IMR-90 (cell line): ENCODE results near the gene AGBL1. TPM values are rescaled to one million over a fixed set of nuclear protein-coding genes. Genes with fewer than 3 reads are reported as not detected.

Experiments used
- ATAC-seq: fragments of 200-7000 bp; cut with Tn5 transposase; 2 replicates; pipeline ENCODE4 v1.9.1; 2020; ENCODE audit warnings: low read depth, mild to moderate bottlenecking, moderate library complexity
- BruUV-seq: library from RNA; stranded (reverse); fragments of 400-500 nt; replicated peaks from 2 replicates; lab custom pipeline; 2021; lab: Mats Ljungman, UMichigan
- CTCF ChIA-PET: fragments of 300-600 bp; formaldehyde crosslinking; extraction: SDS; loops from one replicate; lab custom pipeline; 2021; ENCODE audit warnings: antibody characterized with exemption; lab: Yijun Ruan, JAX
- POLR2A ChIA-PET: fragments of 300-600 bp; sonication (Branson Sonifier 250); formaldehyde crosslinking; loops from one replicate; lab custom pipeline; 2022; ENCODE audit warnings: antibody characterized with exemption; ENCODE audit not compliant: unreplicated experiment; lab: Charles Lee
- DNase-seq: peaks from one replicate; pipeline ENCODE4 v3.0.0; 2013
- H2AFZ ChIP-seq: replicated peaks from 2 replicates; pipeline ENCODE3; 2013; ENCODE audit warnings: low read length, mild to moderate bottlenecking; ENCODE audit not compliant: poor library complexity
- H2AK5ac ChIP-seq: 2 replicates; pipeline ENCODE4 v1.6.1; 2013; ENCODE audit warnings: low read depth, low read length, inconsistent platforms
- H2AK9ac ChIP-seq: replicated peaks from 2 replicates; pipeline ENCODE3; 2013; ENCODE audit warnings: mild to moderate bottlenecking, low read depth, low read length, moderate library complexity; ENCODE audit not compliant: poor library complexity
- H2BK120ac ChIP-seq: 2 replicates; pipeline ENCODE4 v1.6.1; 2013; ENCODE audit warnings: low read depth, low read length, inconsistent platforms
- H2BK15ac ChIP-seq: 3 replicates; pipeline ENCODE4 v1.6.1; 2013; ENCODE audit warnings: low read depth, low read length, inconsistent platforms
- H2BK20ac ChIP-seq: 2 replicates; pipeline ENCODE4 v1.6.1; 2013; ENCODE audit warnings: low read depth, mild to moderate bottlenecking, inconsistent platforms, low read length, moderate library complexity
- H2BK5ac ChIP-seq: 2 replicates; pipeline ENCODE4 v1.6.1; 2013; ENCODE audit warnings: mild to moderate bottlenecking, low read depth, low read length, inconsistent platforms; ENCODE audit not compliant: poor library complexity, severe bottlenecking
- H3K14ac ChIP-seq: replicated peaks from 2 replicates; pipeline ENCODE4 v1.6.1; 2013; ENCODE audit warnings: low read depth, low read length, inconsistent platforms
- H3K18ac ChIP-seq: 2 replicates; pipeline ENCODE4 v1.6.1; 2013; ENCODE audit warnings: low read depth, low read length, control low read depth
- H3K23ac ChIP-seq: 2 replicates; pipeline ENCODE4 v1.6.1; 2013; ENCODE audit warnings: low read depth, low read length, inconsistent platforms
- H3K27ac ChIP-seq: 2 replicates; pipeline ENCODE4 v1.5.1; 2013; ENCODE audit warnings: mild to moderate bottlenecking, control low read depth, low read length; ENCODE audit not compliant: insufficient read depth
- H3K27me3 ChIP-seq: 2 replicates; pipeline ENCODE4 v1.6.1; 2013; ENCODE audit warnings: low read length; ENCODE audit not compliant: control insufficient read depth, insufficient read depth
- H3K36me3 ChIP-seq: 2 replicates; pipeline ENCODE4 v1.6.1; 2013; ENCODE audit warnings: low read length, mixed read lengths; ENCODE audit not compliant: control insufficient read depth, insufficient read depth
- H3K4ac ChIP-seq: 2 replicates; pipeline ENCODE4 v1.6.1; 2013; ENCODE audit warnings: low read depth, low read length, inconsistent platforms
- H3K4me1 ChIP-seq: 2 replicates; pipeline ENCODE4 v1.6.1; 2013; ENCODE audit warnings: low read length, mixed read lengths; ENCODE audit not compliant: control insufficient read depth, insufficient read depth
- H3K4me2 ChIP-seq: 2 replicates; pipeline ENCODE4 v1.6.1; 2013; ENCODE audit warnings: low read depth, mild to moderate bottlenecking, control low read depth, low read length, moderate library complexity
- H3K4me3 ChIP-seq: 2 replicates; pipeline ENCODE4 v1.5.1; 2013; ENCODE audit warnings: low read depth, mild to moderate bottlenecking, control low read depth, low read length, moderate library complexity; ENCODE audit not compliant: insufficient read depth
- H3K56ac ChIP-seq: 2 replicates; pipeline ENCODE4 v1.6.1; 2013; ENCODE audit warnings: low read length, inconsistent platforms; ENCODE audit not compliant: insufficient read depth; ENCODE audit errors: extremely low read depth
- H3K79me1 ChIP-seq, 2 experiments: 2 replicates each; pipeline ENCODE4 v1.6.1; 2013; ENCODE audit warnings: low read length in 2 of 2, inconsistent platforms in 1 of 2, low read depth in 1 of 2
- H3K9ac ChIP-seq: 2 replicates; pipeline ENCODE4 v1.6.1; 2013; ENCODE audit warnings: low read depth, low read length, control low read depth
- H3K9me1 ChIP-seq: 2 replicates; pipeline ENCODE4 v1.6.1; 2013; ENCODE audit warnings: low read length, inconsistent platforms; ENCODE audit not compliant: insufficient read depth
- H3K9me3 ChIP-seq: 2 replicates; pipeline ENCODE4 v1.6.1; 2013; ENCODE audit warnings: low read length; ENCODE audit not compliant: control insufficient read depth, insufficient read depth
- H4K20me1 ChIP-seq: 2 replicates; pipeline ENCODE4 v1.6.1; 2013; ENCODE audit warnings: low read length, inconsistent platforms; ENCODE audit not compliant: insufficient read depth
- H4K5ac ChIP-seq: 2 replicates; pipeline ENCODE4 v1.6.1; 2013; ENCODE audit warnings: mild to moderate bottlenecking, low read depth, low read length, control low read depth
- H4K8ac ChIP-seq, 2 experiments: 2 replicates each; pipeline ENCODE4 v1.6.1; 2013; ENCODE audit warnings: low read depth in 2 of 2, low read length in 2 of 2, control low read depth in 1 of 2, inconsistent platforms in 1 of 2
- H4K91ac ChIP-seq: 2 replicates; pipeline ENCODE4 v1.6.1; 2013; ENCODE audit warnings: low read depth, low read length, inconsistent platforms; ENCODE audit not compliant: insufficient read depth
- CEBPB ChIP-seq: IDR thresholded peaks from 2 replicates; pipeline ENCODE4 v1.6.1; 2012; ENCODE audit warnings: low read depth, low read length, improper control_type of control experiment
- CHD1 ChIP-seq: IDR thresholded peaks from 2 replicates; pipeline ENCODE4 v1.6.1; 2012; ENCODE audit warnings: low read depth, low read length, improper control_type of control experiment
- CTCF ChIP-seq: conservative IDR thresholded peaks from 2 replicates; pipeline ENCODE4 v1.5.1; 2012; ENCODE audit warnings: mild to moderate bottlenecking, low read depth, low read length, improper control_type of control experiment
- ELK1 ChIP-seq: fragments of 150-350 bp; IDR thresholded peaks from 2 replicates; pipeline ENCODE4 v1.6.1; 2016; ENCODE audit warnings: low read depth, mild to moderate bottlenecking, low read length, moderate library complexity, borderline replicate concordance
- FOS ChIP-seq: fragments of 150-350 bp; IDR thresholded peaks from 2 replicates; pipeline ENCODE4 v1.6.1; 2016; ENCODE audit warnings: low read depth, low read length
- MAFK ChIP-seq: IDR thresholded peaks from 2 replicates; pipeline ENCODE4 v1.6.1; 2012; ENCODE audit warnings: low read depth, low read length, improper control_type of control experiment
- MAZ ChIP-seq: IDR thresholded peaks from 2 replicates; pipeline ENCODE4 v1.6.1; 2012; ENCODE audit warnings: low read depth, mild to moderate bottlenecking, low read length, improper control_type of control experiment, moderate library complexity, borderline replicate concordance
- MXI1 ChIP-seq: IDR thresholded peaks from 2 replicates; pipeline ENCODE4 v1.6.1; 2012; ENCODE audit warnings: low read depth, mild to moderate bottlenecking, low read length, moderate library complexity, borderline replicate concordance
- NFE2L2 ChIP-seq: fragments of 150-350 bp; IDR thresholded peaks from 2 replicates; pipeline ENCODE4 v1.6.1; 2016; ENCODE audit warnings: low read depth, mild to moderate bottlenecking, low read length
- POLR2A ChIP-seq: IDR thresholded peaks from 2 replicates; pipeline ENCODE4 v1.6.1; 2012; ENCODE audit warnings: mild to moderate bottlenecking, low read depth, low read length
- RAD21 ChIP-seq: IDR thresholded peaks from 2 replicates; pipeline ENCODE4 v1.6.1; 2012; ENCODE audit warnings: low read length, improper control_type of control experiment
- RCOR1 ChIP-seq: IDR thresholded peaks from 2 replicates; pipeline ENCODE4 v1.6.1; 2012; ENCODE audit warnings: mild to moderate bottlenecking, low read length, improper control_type of control experiment; ENCODE audit not compliant: insufficient replicate concordance
- RFX5 ChIP-seq: IDR thresholded peaks from 2 replicates; pipeline ENCODE4 v1.8.0; 2012; ENCODE audit warnings: low read depth, mild to moderate bottlenecking, low read length, moderate library complexity
- SMC3 ChIP-seq: fragments of 150-350 bp; IDR thresholded peaks from 2 replicates; pipeline ENCODE4 v1.6.1; 2016; ENCODE audit warnings: low read depth, mild to moderate bottlenecking, antibody characterized with exemption, low read length, moderate library complexity
- USF2 ChIP-seq: fragments of 150-350 bp; IDR thresholded peaks from 2 replicates; pipeline ENCODE4 v1.6.1; 2017; ENCODE audit warnings: mild to moderate bottlenecking, antibody characterized with exemption, low read length, low read depth
- WGBS, 2 experiments: methylation state at CpG; one replicate each; pipeline versions ENCODE4 v1.1.5 to v1.1.7; 2013; ENCODE audit warnings: missing lambda C conversion rate in 2 of 2; ENCODE audit not compliant: insufficient read length in 1 of 2; ENCODE audit errors: extremely low coverage in 2 of 2; 5-methylcytosine and 5-hydroxymethylcytosine counted together
- dilution Hi-C: fragments of 300-500 bp; cut with HindIII; formaldehyde crosslinking; loops from one replicate; pipeline ENCODE4 v1.14.3; 2018; ENCODE audit warnings: low sequenced_read_pairs; ENCODE audit not compliant: unreplicated experiment
- in situ Hi-C: fragments of 300-500 bp; cut with MboI; formaldehyde crosslinking; loops from 3 replicates; pipeline ENCODE4 v1.14.3; 2019; ENCODE audit warnings: low sequenced_read_pairs, inconsistent platforms, mixed read lengths
- intact Hi-C: fragments of 100-400 bp; cut with micrococcal nuclease; formaldehyde crosslinking; loops from 2 replicates; pipeline ENCODE4 v1.10.0; 2022
- polyA plus RNA-seq, 3 experiments: library from polyadenylated mRNA; depleted of rRNA; stranded (reverse); fragments of >200 nt; gene quantifications; 2 replicates each; pipeline ENCODE4 v1.2.3, GENCODE V29; 2012; ENCODE audit warnings: low replicate concordance in 1 of 3
- total RNA-seq: library from RNA; depleted of rRNA; stranded (reverse); fragments of >200 nt; gene quantifications from 2 replicates; pipeline ENCODE4 v1.2.3, GENCODE V29; 2012

The AGBL1 gene
- total and polyA plus RNA-seq, 2 of the 4 experiments (the other 2 are of a cell fraction) = not detected

GRCh38 chr15:86399041-86399954, 319.6 kb downstream of the AGBL1 start:
- Histone ChIP-seq H2BK15ac (no peak overlapping the region), H3K27ac (no peak overlapping the region), H2AFZ (no peak overlapping the region), H3K36me3 (no peaks in the 10 kb centered on the region), H3K79me1 (no peaks in the 10 kb centered on the region), H3K9ac (no peak overlapping the region), H4K91ac (no peak overlapping the region), H3K9me3 (peaks cover 12% of the 10 kb centered on the region), H3K9me1 (no peaks in the 10 kb centered on the region), H2BK20ac (no peak overlapping the region), H3K18ac (no peak overlapping the region), H2AK9ac (no peak overlapping the region), H4K8ac (no peak overlapping the region), H3K23ac (no peak overlapping the region), H3K4ac (no peak overlapping the region), H3K4me2 (no peak overlapping the region), H2BK120ac (no peak overlapping the region), H3K4me3 (no peak overlapping the region), H2AK5ac (no peak overlapping the region), H3K56ac (no peak overlapping the region), H3K27me3 (no peaks in the 10 kb centered on the region), H3K14ac (no peak overlapping the region), H4K5ac (no peak overlapping the region), H4K20me1 (no peaks in the 10 kb centered on the region), H3K4me1 (no peaks in the 10 kb centered on the region), H2BK5ac (no peak overlapping the region)
- TF ChIP-seq USF2 (no peak), CHD1 (no peak), NFE2L2 (no peak), RCOR1 (no peak), MAFK (no peak), FOS (no peak), POLR2A (no peak), CEBPB (no peak), RFX5 (no peak), RAD21 (no peak), SMC3 (no peak), MAZ (no peak), CTCF (no peak), ELK1 (no peak), MXI1 (no peak)
- no TSS peak for BruUV-seq
- WGBS, 2 experiments = 40% methylated on average over 1 of the region's 5 CpGs; no CpG with 5 or more reads in 1 of the 2 experiments
- DNase-seq (no peak), ATAC-seq (no peak)
- intact Hi-C loops (no loop called here), dilution Hi-C loops (no loop called here), in situ Hi-C loops (no loop called here)
- ChIA-PET POLR2A (no interaction called here), CTCF (no interaction called here)
